NCI-H748 treated with DMSO at 0.1 percent for 48 hours (cell line): ENCODE measurements around the gene SLC18A2.
A peak's percentile ranks its signal among the peaks of the same experiment; 100 is the strongest.
"Not testable (repeated sequence)": the region's sequence is repeated elsewhere in the genome, so short reads cannot be mapped to it uniquely, and the experiment has no call there.

Source experiments
- DNase-seq: peaks from one replicate; lab custom pipeline; 2025; lab: John Stamatoyannopoulos, UW

The SLC18A2 gene

DNA sequence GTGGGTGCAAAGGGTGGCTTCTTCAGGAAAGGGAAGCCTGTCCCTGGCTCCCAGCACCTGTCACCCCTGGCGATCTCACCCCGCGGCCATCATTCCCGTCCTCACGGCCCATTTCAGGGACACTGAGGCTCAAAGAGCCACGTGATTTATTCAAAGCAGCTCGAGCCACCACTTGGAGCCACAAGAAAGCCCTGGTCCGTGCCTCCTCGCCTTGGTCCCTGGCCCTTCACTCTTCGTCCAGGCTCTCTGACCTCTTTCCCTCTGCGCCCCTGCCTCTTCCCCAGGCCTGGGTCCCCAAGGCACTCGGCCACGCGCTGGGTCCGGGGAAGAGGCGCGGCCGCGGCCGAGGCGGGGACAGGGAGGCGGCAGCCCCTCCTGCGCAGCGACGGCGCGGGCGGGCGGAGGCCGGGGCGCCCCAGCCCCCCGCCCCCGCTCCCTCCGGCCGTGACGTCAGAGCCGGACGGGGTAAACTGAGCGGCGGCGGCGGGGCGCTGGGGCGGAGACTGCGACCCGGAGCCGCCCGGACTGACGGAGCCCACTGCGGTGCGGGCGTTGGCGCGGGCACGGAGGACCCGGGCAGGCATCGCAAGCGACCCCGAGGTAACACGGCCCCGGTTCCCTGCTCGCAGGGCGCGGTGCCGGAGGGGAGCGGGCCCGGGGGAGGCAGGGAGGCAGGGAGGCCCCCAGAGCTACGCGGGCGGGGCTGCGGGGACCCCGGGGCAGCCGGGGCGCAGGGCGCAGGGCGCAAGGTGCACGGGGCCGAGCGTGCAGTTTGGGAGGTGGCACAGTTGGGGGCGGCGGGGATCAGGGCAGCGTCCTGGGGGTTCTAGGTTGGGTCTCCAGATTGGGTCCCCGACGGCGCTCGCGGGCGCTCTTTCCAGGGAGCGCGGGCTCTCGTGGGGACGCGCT, at the start of gene SLC18A2:
SLC18A2 (plus strand) TSS at position 494 of the 909 bp plus-strand sequence. CDS start 580 bp downstream, outside the sequence.
- no peak for DNase-seq

DNA sequence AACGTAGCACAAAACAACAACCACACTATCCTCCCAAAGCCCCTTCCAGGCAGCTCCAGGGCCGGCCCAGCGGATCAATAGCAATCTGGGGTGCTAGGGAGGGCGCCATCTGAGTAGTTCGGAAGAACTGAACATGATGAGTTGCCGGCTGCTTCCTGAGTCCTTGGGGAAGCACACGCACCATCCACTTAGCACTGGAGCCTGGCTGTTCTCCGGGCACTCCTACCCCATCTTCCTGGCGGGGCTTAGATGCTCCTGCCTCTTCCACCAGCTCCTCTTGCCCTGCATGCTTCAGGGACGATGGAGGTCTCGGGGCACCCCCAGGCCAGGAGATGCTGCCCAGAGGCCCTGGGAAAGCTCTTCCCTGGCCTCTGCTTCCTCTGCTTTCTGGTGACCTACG, 43.7 kb upstream of the SLC18A2 start, which contains the start of gene KCNK18:
KCNK18 (plus strand) TSS at position 301 of the 400 bp plus-strand sequence; CDS start at position 301, 0 bp downstream.
- no peak for DNase-seq

DNA sequence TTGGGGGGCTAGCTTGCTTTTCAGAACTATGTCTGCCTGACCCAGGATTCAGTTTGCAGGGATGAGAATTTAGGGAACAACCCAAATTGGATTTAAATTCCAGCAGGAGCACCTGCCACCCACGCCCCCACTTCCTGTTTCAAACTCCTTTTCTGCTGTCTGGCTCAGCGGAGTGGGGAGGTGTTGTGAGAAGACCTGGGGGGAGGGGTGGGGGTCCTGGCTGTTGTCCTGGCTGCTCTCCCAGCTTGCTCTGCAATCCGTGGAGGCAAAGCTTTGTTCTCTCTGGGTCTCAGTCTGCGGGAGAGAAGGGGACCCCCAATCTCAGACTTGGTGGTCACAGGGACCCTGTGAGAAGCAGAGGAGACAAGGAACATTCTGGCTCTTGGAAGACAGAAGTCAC, 42.8 kb upstream of the SLC18A2 start:
- no peak for DNase-seq

DNA sequence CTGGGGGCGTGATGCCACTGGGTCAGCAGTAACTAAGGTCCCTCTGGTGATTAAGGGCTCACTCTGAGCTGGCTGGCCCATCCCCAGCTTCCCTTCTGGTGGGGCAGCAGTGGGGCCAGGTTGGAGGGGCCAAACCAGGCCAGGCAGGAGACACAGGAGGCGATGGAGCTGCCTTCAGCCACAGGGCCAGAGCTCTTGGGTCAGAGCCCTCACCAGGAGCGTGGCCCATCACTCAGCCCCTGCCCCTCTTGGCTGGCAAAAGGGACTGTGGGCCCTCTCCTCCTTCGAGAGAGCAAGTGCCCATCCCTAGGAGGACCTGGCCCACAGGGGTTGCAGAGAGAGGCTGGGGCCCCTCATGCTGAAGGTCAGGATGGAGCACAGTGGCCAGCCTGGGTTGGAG, 39.1 kb upstream of the SLC18A2 start:
- no peak for DNase-seq

DNA sequence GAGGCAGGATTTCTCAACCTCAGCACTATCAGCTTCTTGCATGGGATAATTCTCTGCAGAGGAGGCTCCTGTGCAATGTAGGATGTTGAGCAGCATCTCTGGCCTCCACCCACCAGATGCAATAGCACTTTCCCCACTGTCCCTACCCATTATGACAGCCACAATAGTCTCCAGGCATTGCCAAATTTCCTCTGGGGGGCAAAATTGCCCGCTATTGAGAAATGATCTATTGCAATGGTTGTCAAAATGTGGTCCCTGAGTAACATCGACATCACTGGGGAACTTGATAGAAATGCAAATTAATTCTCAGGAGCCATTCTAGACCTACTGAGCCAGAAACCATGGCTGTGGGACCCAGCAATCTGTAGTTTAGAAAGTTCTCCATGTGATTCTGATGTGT, 36.6 kb upstream of the SLC18A2 start:
- no peak for DNase-seq

DNA sequence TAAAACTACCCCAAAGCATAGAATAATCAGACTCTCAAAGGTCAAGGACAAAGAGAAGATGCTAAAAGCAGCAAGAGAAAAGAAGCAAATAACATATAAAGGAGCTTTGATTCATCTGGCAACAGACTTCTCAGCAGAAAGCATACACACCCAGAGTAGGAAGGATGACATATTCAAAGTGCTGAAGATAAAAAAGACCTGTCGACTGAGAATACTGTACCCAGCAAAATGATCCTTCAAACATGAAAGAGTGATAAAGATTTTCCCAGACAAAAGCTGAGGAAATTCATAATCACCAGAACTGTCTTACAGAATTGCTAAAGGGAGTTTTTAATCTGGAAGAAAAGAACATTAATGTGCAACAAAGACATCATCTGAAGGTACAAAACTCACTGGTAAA, 28.7 kb upstream of the SLC18A2 start:
- DNase-seq = no peak

DNA sequence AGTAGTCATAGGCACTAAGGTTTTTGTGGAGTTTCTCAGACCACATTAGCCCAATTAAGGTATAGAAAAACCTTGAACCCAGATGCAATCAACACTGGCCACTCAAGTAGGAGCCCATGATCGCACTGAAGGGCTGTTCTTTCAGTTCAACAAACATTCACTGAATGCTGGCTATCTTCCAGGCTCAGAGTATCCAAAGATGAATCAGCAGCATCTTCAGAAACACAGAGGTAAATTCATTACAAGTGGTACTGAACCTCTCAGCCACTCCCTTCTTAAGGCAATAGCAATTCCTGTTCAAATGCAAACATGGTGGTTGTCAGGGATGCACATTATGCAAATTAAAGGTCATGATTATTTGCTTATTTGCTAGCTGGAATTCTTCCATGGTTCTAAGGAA, 26.5 kb upstream of the SLC18A2 start:
- no peak for DNase-seq

DNA sequence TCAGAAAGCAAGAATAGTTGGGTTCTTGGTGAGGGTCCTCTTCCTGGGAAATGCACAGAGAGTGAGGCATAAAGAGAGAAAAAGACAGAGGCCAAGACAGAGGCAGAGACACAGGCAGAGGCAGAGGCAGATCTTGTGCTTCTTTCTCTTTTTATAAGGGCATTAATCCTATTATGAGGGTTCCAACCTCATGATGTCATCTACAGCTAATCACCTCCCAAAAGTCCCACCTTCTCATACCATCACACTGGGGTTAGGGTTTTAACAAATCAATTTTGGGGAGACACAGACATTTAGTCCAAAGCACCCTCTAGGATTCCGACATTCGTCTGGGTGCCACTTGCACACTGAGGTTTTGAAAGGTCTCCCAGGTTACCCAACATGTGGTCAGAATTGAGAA, 25.8 kb upstream of the SLC18A2 start:
- DNase-seq = no peak

DNA sequence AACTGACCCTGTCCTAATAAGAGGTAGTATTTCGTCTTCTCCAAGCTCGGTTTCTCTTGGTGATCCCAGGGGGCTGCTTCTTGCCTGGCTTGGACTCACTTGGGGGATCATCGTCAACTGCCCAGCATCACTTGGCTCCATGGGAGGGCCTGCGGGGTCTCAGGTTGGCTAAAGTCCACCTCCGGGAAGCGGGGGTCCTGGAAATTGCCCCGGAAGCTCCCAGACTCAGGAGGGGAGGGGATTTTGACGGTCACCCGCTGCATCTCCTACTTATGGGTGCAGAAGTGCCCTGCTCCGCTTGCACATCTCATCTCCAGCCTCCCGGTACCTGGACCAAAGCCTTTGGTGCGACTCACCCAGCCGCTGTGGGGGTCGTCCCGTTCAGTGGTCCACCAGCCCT, 24.9 kb upstream of the SLC18A2 start:
- no peak for DNase-seq

DNA sequence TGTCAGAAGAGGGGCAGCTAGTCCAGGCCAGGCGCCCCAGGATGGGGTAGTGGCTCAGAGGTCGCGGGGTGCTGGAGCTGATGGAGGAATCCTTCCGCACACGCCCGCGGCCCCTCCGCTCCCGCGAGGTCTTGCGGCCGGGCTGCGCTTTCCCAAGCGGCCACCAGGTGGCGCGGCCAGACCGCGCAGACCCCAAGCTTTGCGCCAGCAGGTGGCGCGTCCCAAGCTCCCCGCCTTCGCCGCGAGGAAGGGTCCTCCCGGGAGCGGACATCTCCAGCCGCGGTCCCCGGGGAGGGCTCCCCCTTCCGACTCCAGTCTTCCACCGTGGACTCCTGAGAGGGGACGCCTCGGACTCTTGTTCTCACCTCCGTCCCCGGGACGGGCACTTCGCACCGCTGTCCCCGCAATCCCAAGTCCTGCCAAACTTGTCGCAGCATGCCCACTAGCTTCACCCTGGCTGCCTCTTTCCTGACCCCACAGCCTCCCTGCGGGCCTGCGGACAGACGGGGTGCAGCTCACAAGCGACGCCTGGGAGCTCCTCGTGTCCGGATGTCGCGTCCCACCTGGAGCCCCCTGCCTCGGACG, 24.2 kb upstream of the SLC18A2 start:
- DNase-seq = peak; percentile 52

DNA sequence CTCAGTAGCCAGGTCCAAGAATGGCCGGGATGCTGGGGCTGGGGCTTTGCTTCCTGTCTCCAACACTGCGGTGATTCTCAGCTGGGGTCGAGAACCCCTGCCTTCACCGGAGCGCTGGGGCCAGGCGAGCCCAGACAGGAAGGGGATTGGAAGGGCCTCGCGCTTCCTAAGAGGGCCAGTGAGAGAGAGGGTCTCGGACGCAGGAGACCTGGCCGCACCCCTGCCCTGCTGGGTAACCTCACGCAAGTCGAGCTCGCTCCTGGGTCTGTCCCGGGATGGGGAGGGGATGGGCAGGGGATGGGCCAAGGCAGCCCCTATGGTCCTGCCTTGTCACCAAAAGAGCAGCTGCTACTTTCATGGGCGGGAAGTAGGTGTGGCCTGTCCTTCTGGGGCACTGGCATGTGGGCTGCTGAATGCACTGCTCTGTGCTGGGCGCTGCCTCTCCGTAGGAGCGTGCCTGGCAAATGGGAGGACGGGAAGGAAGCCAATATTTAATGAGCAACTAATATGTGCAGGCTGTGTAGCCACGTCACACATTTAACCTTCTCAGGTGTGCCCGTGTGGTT, 23.6 kb upstream of the SLC18A2 start:
- no peak for DNase-seq

DNA sequence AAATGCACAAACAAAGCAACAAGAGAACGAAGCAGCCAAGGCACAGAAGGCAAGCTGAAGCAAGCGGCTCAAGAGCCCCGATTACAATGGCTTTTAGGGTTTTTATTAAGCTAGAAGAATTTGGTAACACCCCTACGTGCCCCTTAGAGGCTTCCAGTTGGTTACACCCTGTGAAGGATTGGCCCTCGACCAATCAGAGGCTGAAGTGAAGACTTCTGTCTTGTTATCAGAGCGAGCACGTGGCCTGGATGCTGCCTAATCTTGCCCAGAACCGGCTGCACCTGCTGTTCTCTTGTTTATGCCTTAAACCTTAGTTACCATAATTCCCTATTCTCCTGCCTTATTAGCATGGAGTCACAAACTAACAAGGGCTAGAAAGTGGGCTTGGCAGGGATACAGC, 22.3 kb upstream of the SLC18A2 start:
- no peak for DNase-seq

DNA sequence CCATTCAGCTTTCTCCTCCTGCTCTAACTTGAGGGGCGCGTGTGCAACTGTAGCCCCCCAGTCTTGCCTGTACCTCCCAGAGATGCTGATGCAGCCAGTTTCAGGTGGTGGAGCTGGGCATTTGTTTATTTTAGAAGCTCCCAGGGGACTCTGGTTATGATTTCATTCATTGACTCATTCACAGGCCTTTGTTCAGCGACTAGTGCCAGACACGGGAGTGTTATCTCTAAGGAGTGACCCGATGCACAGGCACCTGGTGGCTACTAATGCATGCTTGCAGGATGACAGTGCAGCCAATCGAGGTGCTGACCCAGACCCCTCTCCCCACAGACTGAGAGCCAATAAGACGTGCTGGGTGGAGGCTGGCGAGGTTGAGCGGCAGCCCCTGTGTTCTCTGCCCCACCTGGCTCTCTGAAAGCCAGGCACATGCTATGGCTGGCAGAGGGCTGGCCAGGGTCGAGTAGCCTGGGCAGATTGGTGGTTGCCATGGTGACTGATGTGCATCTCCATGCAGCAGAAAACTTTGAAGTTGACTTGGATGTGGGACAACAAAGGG, 19.7 kb upstream of the SLC18A2 start:
- peak; percentile 27 for DNase-seq

DNA sequence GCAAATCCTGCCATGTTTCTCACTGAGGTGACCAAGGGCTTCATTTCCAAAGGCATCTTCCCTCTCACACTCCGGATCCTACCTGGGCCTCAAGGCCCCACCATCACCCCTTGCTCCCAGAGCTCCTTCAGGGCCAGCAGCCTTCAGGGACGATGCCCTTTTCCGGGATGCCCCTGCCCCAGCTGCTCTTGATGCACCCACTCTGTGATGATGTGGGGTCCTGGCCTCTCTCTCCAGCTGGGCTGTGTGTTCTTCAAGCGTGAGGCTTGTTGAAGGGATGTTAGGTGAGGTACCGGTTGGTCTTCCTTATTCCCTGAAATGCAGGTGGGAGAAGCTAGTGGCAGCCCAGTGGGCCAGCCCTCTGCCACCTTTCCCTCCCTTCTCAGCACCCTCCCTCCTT, 18.4 kb upstream of the SLC18A2 start:
- no peak for DNase-seq

DNA sequence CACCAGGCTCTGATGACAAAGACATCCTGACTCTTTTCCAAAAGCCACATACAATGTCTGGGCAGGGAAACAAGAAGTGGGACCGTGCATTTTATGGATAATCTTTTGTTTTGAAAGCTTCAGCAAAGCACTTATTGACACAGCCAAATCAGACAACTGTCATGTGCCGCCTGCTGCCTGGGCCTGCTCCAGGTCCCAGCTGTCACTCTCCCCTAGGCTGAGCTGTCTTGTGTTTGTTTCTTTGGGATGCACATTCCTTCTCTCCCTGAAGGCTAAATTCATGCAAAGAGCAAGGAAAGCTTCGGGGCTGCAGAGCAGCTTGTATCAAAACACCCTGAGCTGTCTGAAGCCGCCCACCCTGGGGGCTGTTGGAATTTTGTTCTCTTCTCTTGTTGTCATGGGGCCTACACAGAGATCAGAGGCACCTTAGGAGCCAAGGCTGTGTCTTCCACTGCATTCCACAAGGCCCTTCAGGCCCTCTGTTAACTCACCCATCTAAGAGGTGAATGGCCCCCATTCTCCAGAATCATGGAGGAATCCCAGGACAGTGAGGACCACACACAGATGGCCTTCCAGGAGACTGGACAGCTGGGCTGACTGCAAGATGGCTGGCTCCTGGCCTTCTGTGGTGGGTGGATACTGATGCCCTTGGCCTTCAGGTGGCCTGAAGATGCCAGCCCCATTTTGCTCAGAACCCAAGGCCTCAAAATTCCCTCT, 17.8 kb upstream of the SLC18A2 start:
- no peak for DNase-seq

DNA sequence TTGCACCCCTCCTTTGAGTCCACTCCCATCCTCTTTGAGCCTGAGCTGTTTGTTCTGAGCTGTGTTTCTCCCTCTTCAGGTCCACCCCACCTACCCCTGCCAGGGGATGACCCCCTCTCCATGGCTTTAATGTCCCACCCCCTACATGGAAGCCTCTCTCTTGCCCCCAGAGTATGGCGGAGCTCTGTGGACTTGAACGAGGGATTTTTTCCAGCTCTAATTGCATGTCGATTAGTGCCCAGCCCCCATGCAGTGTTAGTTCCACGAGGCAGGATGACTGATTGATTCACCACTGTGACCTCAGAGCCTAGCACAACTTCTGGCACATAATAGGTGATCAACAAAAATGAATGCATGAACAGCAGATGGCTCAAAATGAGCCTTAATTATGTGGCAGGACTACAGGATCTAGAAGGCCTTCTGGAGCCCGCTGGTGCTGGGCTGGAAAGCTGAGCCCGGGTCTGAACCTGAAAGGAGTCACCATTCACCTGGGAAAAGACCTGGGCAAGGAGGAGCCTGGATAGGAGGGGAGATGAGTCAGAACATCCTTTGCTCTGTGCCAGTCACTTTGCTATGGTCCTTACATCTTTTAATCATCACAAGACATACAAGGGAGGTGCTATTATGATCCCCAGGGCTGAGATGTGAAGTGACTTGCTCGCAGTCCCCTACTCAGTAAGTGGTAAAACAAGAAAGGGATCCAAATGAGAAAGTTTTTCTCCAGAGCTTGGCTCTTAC, 17.1 kb upstream of the SLC18A2 start:
- DNase-seq = no peak

DNA sequence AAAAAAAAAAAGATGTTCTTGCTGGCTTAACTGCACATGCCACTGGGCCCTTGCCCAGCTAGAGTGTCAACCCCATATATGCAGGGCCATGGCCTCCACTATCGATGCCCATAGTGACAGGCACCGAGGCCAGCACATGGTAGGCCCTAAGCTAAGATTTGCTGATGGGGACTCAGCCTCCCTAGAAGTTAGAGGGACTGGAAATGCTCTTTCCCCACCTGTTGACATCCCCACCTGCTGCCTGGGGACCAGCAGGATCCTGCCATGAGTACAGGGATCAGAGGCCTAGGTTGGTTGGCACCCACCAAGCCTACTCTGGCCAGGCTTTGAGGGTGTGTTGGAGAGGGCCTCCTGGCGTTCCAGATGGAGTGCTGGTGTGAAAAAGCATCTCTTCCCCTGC, 16.0 kb upstream of the SLC18A2 start:
- no peak for DNase-seq

DNA sequence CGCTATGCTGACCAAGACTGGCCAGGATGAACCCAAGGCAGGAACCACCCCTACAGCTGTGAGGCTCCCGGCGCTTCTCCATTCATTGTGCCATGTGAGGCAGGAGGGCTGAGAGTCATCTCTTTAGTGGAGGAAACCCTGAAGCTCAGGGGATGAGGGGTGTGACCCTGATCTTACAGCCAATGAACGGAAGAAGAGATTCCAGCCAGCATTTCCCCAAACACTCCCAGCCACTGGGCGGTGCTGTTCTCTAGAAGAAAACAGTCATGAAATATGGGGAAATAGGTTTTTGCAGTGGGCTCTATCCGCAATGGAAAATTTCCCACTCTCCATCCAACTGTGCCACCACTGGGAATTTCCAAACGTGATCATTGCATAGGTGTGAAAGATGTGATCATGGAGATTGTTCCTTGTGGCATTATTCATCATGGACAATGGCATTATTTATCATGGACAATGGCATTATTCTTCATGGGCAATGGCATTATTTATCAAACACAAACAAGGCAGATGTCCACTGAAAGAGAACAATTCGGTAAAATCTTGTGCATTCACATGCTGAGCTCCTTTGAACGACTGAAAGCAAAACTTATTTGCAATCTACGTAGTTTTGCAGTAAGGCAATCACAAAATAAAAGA, 14.0 kb upstream of the SLC18A2 start:
- DNase-seq = peak; percentile 5

DNA sequence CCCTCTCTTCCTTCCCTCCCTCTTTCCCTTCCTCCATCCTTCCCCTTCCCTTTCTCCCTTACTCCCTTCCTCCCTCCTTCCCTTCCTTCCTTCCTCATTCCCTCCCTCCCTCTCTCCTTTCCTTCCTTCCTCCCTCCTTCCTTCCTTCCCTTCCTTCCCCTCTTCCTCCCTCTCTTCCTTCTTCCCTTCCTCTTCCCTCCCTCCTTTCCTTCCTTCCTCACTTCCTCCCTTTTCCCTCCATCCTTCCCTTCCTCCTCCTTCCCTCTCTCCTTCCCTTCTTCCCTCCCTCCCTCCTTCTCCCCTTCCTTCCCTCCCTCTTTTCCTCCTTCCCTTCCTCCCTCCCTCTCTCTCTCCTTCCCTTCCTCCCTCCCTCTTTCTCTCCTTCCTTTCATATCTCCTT, 12.7 kb upstream of the SLC18A2 start:
- no peak for DNase-seq

DNA sequence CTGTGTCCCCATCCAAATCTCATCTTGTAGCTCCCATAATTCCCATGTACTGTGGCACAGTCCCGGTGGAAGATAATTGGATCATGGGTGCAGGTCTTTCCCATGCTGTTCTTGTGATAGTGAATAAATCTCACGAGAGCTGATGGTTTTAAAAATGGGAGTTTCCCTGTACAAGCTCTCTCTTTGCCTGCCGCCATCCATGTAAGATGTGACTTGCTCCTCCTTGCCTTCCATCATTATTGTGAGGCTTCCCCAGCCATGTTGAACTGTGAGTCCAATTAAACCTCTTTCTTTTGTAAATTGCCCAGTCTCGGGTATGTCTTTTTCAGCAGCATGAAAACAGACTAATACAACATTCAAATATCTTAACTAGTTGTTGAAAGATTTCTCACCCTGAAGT, 10.8 kb upstream of the SLC18A2 start:
- not testable (repeated sequence) for DNase-seq

DNA sequence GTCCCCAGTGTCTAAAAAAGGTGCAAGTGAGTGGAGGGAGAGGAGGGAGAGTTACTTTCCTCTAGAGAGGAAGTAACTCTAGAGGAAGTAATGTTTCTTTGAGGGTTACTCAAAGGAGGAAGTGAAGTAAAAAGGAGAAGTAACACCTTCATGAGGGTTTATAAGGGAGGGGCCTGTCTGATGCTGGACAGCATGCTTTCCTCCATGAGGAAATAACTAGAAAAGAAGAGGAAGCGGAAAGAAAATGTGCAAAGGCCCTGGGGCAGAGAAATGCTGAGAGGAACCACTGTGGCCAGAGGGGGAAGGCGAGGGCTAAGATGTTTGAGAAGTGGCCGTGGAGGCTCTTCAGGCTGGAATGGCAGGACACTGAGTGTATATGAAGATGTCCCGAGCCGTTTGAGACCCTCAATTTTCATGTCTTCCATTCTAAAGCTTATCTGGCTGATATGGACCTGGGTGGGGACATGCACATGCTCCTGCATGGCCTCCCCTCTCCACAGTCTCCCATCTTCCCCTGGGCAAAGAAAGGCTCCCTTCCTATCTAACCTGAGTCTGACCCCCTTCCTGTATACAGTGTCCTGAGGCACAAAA, 3.4 kb upstream of the SLC18A2 start:
- no peak for DNase-seq
